ENCODE data around the gene MYH14. TPM values are rescaled to one million over a fixed set of nuclear protein-coding genes. Genes with fewer than 3 reads are reported as not detected.

MYH14 gene
- total RNA-seq, 1 experiment from 2014 or later, result 0.84 TPM

- H3K27me3 ChIP-seq (replicated peaks; ENCODE audit: insufficient read depth, low read depth, low read length, poor library complexity), result peaks cover 6% of the 10 kb centered on the region
- TF ChIP-seq EZH2 (IDR thresholded peaks at IDR 0.05; ENCODE audit: borderline replicate concordance, low read depth, low read length, poor library complexity, severe bottlenecking), result no peak
- TF ChIP-seq CTCF (conservative IDR thresholded peaks at IDR 0.05; ENCODE audit: low read depth, low read length), result no peak
- H3K4me3 ChIP-seq (ENCODE audit: low read depth, low read length, poor library complexity, severe bottlenecking), result no peak overlapping the region
- no TSS peak for BruUV-seq (replicated peaks)
- POLR2A ChIA-PET (ENCODE audit: low non-redundant PET), result no interaction called here
- H3K27ac ChIP-seq (ENCODE audit: low read depth, low read length, poor library complexity, severe bottlenecking), result no peak overlapping the region
- intact Hi-C loops (cut with micrococcal nuclease; ENCODE audit: unreplicated experiment), result no loop called here
- H3K36me3 ChIP-seq (ENCODE audit: insufficient read depth, low read length, poor library complexity, severe bottlenecking), result no peaks in the 10 kb centered on the region
- H3K9me3 ChIP-seq (ENCODE audit: low read depth, low read length, poor library complexity, severe bottlenecking), result no peaks in the 10 kb centered on the region
- H3K4me1 ChIP-seq (ENCODE audit: insufficient read depth, low read length, poor library complexity, severe bottlenecking), result peaks cover 11% of the 10 kb centered on the region
- no peak for DNase-seq (ENCODE audit: low spot score)
- CTCF ChIA-PET, result no interaction called here
These were observed 105.6 kb downstream of the MYH14 start for GRCh38 chr19:50308991-50309390.

GRCh38 chr19:50309396-50310125 lies 106.1 kb downstream of the MYH14 start:
- POLR2A ChIA-PET (ENCODE audit: low non-redundant PET), result no interaction called here
- Histone ChIP-seq H3K36me3 (ENCODE audit: insufficient read depth, low read length, poor library complexity, severe bottlenecking) (no peaks in the 10 kb centered on the region), H3K27me3 (replicated peaks; ENCODE audit: insufficient read depth, low read depth, low read length, poor library complexity) (peaks cover 10% of the 10 kb centered on the region), H3K27ac (ENCODE audit: low read depth, low read length, poor library complexity, severe bottlenecking) (no peak overlapping the region), H3K4me3 (ENCODE audit: low read depth, low read length, poor library complexity, severe bottlenecking) (no peak overlapping the region), H3K4me1 (ENCODE audit: insufficient read depth, low read length, poor library complexity, severe bottlenecking) (peaks cover 15% of the 10 kb centered on the region), H3K9me3 (ENCODE audit: low read depth, low read length, poor library complexity, severe bottlenecking) (no peaks in the 10 kb centered on the region)
- CTCF ChIA-PET, result no interaction called here
- DNase-seq (ENCODE audit: low spot score), result no peak
- no TSS peak for BruUV-seq (replicated peaks)
- TF ChIP-seq CTCF (conservative IDR thresholded peaks at IDR 0.05; ENCODE audit: low read depth, low read length) (no peak), EZH2 (IDR thresholded peaks at IDR 0.05; ENCODE audit: borderline replicate concordance, low read depth, low read length, poor library complexity, severe bottlenecking) (no peak)
- intact Hi-C loops (cut with micrococcal nuclease; ENCODE audit: unreplicated experiment), result no loop called here

GRCh38 chr19:50310759-50311465 lies 107.5 kb downstream of the MYH14 start:
- no peak for DNase-seq (ENCODE audit: low spot score)
- no peak overlapping the region for H3K4me3 ChIP-seq (ENCODE audit: low read depth, low read length, poor library complexity, severe bottlenecking)
- H3K36me3 ChIP-seq (ENCODE audit: insufficient read depth, low read length, poor library complexity, severe bottlenecking), result no peaks in the 10 kb centered on the region
- no peak for TF ChIP-seq CTCF (conservative IDR thresholded peaks at IDR 0.05; ENCODE audit: low read depth, low read length)
- no peak for TF ChIP-seq EZH2 (IDR thresholded peaks at IDR 0.05; ENCODE audit: borderline replicate concordance, low read depth, low read length, poor library complexity, severe bottlenecking)
- peaks cover 23% of the 10 kb centered on the region for H3K4me1 ChIP-seq (ENCODE audit: insufficient read depth, low read length, poor library complexity, severe bottlenecking)
- H3K9me3 ChIP-seq (ENCODE audit: low read depth, low read length, poor library complexity, severe bottlenecking), result no peaks in the 10 kb centered on the region
- no TSS peak for BruUV-seq (replicated peaks)
- no peak overlapping the region for H3K27ac ChIP-seq (ENCODE audit: low read depth, low read length, poor library complexity, severe bottlenecking)
- ChIA-PET CTCF (no interaction called here), POLR2A (ENCODE audit: low non-redundant PET) (no interaction called here)
- peaks cover 18% of the 10 kb centered on the region for H3K27me3 ChIP-seq (replicated peaks; ENCODE audit: insufficient read depth, low read depth, low read length, poor library complexity)
- intact Hi-C loops (cut with micrococcal nuclease; ENCODE audit: unreplicated experiment), result no loop called here

Data from A673 (cell line).